Dermis microvascular lymphatic vessel endothelial cell (primary cell): ENCODE measurements around the gene RPL13A. TPM values are rescaled to one million over a fixed set of nuclear protein-coding genes. Genes with fewer than 3 reads are reported as not detected.
"Not testable (repeated sequence)": the region's sequence is repeated elsewhere in the genome, so short reads cannot be mapped to it uniquely, and the experiment has no call there.

ENCODE experiments used
- DNase-seq, 2 donors: peaks; one replicate each; pipeline versions ENCODE4 v3.0.0 to v3.0.0-alpha.2; 2010; ENCODE audit warnings: low read depth in 2 of 2
- total RNA-seq: library from RNA; depleted of rRNA; stranded (reverse); fragments of >200 nt; gene quantifications from 2 replicates; pipeline ENCODE4 v1.2.1, GENCODE V29; 2014

Gene RPL13A
- total RNA-seq, 1 donor from 2014 or later = 3,699 TPM

DNA sequence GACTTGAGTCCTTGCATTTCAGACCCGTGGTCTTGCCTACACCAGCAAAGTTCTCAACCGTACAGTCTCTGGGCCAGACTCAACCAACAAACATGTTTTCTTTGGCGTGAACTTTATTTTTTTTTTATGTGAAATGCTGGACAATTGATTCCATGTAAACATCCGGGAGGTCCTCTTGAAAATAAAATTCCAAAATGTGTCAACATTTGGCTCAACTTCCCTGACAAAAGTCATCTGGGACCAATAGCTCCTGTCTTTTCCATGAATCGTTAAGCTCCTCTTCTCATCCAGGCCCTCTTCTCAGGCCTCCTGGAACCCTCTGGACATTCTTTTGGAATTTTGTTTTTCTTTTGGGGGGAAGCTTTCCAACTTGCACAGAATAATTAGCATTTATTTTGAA, 31.6 kb upstream of the RPL13A start:
- DNase-seq = no peak

DNA sequence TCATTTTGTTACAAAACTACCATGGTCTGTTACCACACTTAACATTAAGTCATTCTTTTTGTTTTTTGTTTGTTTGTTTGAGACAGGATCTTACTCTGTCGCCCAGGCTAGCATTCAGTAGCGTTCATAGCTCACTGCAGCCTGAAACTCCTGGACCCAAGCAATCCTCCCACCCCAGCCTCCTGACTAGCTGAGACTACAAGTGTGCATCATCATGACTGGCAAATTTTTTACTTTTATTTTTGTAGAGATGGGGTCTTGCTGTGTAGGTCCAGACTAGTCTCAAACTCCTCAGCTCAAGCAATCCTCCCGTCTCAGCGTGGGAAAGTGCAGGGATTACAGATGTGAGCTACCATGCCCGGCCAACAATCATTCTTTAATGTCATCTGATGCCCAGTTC, 31.1 kb upstream of the RPL13A start:
- DNase-seq = no peak

DNA sequence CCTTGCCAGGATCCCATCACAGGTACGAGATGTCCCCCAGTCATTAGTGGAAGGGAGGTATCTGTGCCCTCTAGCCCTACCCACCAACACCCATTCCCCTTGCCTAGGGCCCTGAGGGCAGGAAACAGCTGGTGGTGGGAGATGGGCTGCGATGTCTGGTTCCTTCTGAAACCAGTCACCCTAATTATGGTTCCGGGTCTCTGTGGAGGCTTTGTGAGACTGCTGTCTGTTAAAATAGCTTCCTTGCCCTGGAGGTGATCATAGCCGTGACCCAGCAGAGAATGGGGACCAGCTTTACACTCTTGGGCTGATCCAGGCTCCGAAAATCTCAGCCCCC, 28.9 kb upstream of the RPL13A start:
- DNase-seq = no peak

DNA sequence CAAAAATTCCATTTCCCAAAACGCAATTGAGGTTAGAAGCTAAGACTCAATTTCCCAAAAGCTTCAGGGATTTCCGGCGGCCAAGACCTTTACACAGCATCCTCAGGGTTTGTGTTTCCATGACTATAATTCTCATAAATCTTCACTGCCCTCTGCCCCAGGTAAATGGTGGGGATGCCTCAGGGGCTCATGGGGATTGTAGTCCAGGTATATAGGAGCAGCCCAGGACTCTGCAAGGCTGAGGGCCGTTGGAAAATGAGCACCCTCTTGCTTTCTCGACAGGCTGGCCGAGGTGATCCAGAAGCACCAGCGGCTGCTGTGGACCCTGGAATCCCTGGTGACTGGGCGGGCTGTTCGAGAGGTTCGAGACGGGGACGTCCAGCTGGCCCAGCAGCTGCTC, 28.0 kb upstream of the RPL13A start:
- DNase-seq = no peak

DNA sequence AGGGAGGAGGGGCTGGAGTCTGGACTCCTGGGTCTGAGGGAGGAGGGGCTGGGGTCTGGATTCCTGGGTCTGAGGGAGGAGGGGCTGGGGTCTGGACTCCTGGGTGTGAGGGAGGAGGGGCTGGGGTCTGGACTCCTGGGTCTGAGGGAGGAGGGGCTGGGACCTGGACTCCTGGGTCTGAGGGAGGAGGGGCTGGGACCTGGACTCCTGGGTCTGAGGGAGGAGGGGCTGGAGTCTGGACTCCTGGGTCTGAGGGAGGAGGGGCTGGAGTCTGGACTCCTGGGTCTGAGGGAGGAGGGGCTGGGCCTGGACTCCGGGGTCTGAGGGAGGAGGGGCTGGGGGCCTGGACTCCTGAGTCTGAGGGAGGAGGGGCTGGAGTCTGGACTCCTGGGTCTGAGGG, 26.3 kb upstream of the RPL13A start:
- DNase-seq = not testable (repeated sequence)

DNA sequence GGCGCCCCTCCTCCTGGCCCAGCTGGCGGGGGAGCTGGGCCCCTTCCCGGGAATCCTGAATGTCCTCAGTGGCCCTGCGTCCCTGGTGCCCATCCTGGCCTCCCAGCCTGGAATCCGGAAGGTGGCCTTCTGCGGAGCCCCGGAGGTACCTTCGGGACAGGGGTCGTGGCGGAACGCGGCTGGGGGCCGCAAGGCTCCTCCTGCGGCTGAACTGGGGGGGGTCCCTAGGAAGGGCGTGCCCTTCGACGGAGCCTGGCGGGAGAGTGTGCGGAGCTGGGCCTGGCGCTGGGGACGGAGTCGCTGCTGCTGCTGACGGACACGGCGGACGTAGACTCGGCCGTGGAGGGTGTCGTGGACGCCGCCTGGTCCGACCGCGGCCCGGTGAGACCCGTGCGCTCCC, 25.8 kb upstream of the RPL13A start:
- no peak for DNase-seq

DNA sequence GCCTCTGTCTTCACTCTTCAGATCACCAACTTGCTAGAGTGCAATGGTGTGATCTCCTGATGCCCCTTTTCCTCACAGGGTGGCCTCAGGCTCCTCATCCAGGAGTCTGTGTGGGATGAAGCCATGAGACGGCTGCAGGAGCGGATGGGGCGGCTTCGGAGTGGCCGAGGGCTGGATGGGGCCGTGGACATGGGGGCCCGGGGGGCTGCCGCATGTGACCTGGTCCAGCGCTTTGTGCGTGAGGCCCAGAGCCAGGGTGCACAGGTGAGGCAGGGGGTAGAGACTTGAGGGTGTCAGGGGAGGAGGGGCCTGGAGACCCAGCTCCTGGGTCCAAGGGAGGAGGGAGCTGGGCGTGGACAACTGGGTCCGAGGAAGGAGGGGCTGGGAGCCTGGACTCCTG, 24.9 kb upstream of the RPL13A start:
- no peak for DNase-seq

DNA sequence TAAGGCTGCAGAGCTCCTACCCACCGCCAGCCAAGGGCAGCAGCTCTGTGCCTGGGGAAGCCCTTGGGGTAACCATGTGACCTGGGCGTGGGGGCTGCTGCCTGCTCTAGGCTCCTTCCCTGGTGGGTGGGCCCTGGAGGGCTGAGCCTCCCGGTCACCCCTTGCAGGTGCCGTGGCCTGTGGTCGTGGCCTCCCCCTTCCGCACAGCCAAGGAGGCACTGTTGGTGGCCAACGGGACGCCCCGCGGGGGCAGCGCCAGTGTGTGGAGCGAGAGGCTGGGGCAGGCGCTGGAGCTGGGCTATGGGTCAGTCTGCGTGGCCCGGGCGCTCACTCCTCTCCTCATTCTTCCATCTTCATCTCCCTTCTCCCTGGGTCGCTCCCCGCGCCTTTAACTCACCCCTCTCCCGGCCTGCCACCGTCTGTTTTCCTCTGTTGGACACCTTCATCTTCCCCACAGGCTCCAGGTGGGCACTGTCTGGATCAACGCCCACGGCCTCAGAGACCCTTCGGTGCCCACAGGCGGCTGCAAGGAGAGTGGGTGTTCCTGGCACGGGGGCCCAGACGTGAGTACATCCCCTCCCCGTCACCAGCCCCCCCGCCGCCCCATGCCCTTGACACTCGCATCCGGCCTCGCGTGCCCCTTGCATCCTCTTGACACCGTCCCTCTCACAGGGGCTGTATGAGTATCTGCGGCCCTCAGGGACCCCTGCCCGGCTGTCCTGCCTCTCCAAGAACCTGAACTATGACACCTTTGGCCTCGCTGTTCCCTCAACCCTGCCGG, 23.3 kb upstream of the RPL13A start:
- DNase-seq = no peak

DNA sequence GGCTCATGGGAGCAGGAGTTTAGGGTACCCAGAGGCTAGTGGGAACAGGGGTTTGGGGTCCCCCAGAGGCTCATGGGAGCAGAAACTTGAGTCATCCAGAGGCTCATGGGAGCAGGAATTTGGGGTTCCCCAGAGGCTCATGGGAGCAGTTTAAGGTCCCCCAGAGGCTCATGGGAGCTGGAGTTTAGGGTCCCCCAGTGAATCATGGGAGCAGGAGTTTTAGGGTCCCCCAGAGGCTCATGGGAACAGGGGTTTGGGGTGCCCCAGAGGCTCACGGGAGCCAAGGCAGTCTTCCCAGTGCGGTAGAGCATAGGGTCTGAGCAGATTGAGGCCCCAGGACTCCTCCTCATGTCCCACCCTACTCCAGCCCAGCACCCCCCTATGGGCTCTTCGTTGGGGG, 22.0 kb upstream of the RPL13A start:
- DNase-seq = no peak

DNA sequence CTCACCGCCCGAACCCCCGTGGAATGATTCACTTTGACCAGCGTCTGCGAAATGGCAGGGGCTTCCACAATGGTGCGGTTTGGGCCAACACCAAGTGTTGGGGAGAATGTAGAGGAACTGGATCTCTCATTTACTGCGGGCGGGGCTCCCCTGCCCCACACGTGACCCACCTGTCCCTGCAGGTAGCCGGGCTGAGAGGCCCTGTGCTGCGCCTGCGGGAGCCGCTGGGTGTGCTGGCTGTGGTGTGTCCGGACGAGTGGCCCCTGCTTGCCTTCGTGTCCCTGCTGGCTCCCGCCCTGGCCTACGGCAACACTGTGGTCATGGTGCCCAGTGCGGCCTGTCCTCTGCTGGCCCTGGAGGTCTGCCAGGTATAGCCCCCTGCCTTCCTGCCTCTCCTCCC, 19.2 kb upstream of the RPL13A start:
- DNase-seq = no peak

DNA sequence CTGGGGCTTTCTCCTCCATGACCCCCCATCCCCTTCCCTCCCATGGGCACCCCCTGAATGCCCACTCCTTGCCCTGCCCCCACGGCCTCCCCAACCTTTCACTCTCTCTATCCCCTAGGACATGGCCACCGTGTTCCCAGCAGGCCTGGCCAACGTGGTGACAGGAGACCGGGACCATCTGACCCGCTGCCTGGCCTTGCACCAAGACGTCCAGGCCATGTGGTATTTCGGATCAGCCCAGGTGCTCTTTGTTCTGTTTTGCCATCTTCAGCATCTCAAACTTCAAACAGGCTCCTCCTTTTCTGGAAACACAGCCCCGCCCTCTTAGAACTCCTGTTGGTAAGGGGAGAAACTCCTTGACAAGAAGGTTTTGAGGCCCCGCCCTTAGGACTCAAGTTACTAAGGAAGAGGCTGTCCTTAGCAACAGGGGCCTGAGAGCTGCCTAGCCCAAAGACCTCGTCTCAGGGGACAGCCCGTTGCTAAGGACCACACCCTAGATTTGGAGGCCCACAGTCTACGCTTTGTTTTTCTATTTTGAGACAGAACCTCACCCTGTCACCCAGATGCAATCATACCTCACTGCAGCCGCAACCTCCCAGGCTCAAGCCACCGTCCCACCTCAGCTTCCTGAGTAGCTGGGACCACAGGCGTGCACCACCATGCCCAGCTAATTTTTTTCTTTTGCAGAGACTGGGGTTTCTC, 18.5 kb upstream of the RPL13A start:
- DNase-seq = no peak

DNA sequence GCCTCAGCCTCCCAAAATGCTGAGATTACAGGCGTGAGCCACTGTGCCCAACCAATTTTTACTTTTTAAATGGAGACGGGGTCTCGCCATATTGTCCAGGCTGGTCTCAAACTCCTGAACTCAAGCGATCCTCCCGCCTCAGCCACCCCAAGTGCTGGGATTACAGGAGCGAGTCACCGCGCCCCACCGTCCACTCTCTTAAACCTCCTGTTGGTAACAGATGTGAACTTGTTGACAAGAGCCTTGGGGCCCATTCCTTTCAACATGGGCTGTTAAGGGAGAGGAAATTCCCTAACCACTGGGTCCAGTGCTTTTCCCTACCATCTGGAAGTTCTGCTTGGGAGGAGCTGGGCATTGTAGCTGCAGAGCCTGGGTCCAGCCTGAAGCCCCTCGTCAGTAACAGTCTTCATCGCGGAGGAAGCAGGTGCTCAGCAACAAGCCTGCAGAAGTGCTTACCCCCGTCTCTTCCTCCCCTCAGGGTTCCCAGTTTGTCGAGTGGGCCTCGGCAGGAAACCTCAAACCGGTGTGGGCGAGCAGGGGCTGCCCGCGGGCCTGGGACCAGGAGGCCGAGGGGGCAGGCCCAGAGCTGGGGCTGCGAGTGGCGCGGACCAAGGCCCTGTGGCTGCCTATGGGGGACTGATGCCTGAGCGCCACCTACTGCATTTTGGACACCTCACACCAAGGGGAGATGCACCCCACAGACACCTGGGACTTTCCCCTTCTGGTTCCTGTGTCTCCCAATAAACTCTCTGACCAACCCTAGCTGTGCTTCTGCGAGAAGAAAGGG, 17.4 kb upstream of the RPL13A start:
- no peak for DNase-seq

DNA sequence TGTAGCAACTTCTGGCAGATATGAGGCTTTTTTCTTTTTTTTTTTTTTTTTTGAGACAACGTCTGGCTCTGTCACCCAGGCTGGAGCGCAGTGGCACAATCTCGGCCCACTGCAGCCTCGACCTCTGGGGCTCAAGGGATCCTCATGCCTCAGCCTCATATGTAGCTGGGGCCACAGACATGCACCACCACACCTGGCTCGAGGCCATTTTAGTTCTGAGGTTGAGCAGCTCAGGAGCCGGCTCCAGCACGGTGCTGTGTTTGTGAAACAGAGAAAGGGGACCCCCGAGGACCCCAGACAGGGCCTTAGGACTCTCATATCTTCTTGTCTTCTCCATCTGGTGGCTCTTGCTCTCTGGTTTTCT, 16.8 kb upstream of the RPL13A start:
- DNase-seq = no peak

DNA sequence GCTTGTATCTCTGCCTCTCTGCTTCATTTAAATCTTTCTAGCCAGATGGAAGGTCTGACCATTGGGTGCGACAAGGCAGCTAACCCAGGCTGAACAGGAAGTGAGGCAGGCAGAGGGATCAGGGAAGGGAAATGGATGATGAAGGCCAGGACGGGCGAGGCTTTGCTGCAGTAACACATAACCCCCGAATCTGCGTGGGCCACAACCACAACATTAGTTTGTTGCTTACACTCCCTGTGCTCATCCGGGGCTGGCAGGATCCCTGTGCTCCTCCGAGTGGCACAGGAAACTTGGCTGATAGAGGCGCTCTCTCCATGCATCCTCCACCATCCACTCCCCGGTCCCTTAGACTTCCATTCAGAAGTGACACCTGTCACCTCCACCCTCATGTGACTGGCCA, 14.5 kb upstream of the RPL13A start:
- DNase-seq = no peak

DNA sequence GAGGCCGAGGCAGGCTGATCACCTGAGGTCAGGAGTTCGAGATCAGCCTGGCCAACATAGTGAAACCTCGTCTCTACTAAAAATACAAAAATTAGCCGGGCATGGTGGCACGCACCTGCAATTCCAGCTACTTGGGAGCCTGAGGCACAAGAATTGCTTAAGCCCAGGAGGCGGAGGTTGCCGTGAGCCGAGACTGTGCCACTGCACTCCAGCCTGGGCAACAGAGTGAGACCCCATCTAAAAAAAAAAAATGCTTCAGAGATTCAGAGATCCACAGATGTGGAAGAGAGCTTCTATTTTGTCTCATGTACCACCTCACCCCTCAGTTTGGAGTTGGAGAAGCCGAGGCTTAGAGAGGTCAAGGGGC, 13.9 kb upstream of the RPL13A start:
- DNase-seq = not testable (repeated sequence)

DNA sequence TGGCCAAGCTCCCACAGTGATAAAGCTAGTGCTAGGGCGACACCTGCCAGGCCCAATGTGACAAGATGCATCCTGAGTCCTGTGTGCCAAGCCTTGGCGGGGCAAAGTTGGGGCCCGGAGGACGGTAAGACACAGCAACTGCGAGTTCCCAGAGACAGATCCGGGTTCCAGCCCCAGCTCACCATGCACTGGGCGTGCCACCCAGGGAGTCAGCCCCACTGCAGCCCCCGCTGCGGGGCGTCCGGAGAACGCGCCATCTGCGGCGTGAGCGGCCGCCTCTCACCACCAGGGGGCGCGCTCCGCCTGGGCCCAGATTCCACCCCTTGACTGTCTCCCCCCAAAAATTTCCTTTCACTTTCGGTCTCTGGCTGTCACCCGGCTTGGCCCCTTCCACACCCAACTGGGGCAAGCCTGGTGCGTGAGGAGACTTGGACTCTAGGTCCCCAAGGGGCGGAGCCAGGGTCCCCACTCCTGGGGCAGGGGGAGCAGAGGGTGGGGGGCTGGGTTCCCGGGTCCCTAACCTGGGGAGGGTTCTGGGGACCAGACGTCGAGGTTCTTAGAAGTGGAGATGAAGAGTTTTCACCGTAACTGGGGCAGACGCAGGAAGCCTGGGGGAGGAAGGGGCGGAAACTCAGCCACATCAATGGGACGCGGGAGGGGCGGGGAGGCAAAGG, 13.4 kb upstream of the RPL13A start, which contains the start of gene FLT3LG:
TSS of gene FLT3LG (plus strand) at position 348 of the 674 bp plus-strand sequence. CDS start 425 bp downstream, outside the sequence.
- peak; percentile 36 to 62 for DNase-seq

DNA sequence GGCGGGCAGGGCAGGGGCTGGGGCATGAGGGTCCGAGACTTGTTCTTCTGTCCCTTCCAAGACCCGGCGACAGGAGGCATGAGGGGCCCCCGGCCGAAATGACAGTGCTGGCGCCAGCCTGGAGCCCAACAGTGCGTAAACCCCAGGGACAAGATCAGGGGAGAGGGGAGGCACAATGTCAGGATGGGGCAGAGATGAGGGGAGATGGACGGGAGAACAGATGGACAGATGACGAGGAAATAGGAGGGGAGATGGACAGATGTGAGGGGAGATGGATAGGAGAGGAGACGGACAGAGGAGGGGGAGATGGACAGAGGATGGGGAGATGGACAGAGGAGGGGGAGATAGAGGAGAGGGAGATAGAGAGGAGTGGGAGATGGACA, 12.9 kb upstream of the RPL13A start:
- DNase-seq = no peak

DNA sequence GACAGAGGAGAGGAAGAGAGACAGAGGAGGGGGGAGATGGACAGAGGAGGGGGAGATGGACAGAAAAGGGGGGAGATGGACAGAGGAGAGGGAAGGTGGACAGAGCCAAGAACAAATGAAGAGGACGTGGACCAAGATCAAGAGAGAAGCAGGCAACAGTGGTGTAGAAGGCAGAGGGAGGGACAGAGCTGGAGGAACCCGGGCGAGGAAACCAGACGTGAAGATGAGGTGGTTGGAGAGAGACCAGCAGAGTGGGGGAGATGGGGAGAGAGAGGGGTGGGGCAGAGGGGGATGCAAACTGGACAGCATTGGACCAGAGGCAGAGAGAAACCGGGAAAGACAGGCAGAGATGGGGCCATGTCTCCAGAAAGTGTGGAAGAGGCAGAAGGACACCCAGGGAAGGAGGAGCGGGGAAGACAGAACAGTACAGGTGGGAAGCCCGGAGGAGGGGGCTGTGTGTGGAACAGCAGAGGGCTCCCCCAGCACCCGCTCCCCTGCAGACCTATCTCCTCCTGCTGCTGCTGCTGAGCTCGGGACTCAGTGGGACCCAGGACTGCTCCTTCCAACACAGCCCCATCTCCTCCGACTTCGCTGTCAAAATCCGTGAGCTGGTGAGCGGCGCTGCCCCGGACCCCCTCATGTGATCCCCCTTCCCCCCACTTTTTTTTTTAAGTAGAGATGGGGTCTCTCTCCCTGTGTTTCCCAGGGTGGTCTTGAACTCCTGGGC, 12.1 kb upstream of the RPL13A start:
- DNase-seq = no peak

DNA sequence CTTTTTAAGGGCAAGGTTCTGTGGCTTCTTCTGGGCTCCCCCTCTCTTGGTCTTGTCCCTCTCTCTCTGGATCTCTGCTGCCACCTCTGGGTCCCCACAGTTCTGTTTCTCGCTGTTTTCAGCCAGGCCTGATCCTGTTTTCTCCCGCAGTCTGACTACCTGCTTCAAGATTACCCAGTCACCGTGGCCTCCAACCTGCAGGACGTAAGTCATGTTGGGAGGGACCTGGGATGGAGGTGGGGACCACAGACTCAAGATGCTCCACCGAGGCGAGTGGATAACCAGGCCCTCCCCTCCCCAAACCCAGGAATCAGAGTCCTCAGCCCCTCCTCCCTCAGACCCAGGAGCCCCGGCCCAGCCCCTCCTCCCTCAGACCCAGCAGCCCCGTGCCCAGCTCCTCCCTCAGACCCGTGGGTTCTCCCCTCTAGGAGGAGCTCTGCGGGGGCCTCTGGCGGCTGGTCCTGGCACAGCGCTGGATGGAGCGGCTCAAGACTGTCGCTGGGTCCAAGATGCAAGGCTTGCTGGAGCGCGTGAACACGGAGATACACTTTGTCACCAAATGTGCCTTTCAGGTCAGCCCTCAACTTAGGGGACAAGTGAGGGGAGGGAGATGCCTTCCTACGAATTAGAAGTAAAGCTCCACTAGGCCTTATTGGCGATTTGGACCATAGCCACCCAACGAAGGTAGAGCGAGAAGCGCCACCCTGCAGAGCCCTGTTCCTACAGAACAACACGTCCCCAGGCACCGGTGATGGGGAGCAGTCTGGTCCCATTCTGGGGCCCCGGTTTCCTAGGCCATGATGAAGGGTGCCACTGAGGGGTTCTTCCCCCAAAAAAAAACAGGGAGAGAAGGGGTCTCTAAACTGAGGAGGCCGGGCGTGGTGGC, 11.2 kb upstream of the RPL13A start:
- DNase-seq = peak in 1 of 2 donors; percentile 48

DNA sequence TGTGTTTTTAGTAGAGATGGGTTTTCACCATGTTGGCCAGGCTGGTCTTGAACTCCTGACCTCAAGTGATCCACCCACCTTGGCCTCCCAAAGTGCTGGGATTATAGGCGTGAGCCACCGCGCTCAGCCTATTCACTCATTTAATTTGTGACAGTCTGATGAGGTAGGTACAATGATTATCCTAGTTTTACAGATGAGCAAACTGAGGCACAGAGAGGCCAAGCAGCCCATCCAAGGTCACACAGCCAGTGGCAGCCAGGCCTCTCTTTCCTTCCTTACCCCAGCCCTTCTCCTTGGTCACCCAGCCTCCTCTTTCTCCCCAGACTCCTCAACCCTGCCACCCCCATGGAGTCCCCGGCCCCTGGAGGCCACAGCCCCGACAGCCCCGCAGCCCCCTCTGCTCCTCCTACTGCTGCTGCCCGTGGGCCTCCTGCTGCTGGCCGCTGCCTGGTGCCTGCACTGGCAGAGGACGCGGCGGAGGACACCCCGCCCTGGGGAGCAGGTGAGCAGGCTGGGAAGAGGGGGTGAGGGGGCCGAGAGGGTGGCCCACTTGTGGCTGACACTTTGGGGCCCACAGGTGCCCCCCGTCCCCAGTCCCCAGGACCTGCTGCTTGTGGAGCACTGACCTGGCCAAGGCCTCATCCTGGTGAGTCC, 7.3 kb upstream of the RPL13A start:
- DNase-seq = no peak
